SK-N-SH (cell line): ENCODE results near the gene BTBD16.

Experiments
- CHD2 ChIP-seq: fragments of 150-350 bp; IDR thresholded peaks from 2 replicates; pipeline ENCODE4 v1.6.1; 2018; ENCODE audit warnings: low read length; ENCODE audit not compliant: partially characterized antibody
- CTCF ChIP-seq: fragments of 200-600 bp; sonication (generic); IDR thresholded peaks from 2 replicates; pipeline ENCODE4 v1.6.1; 2017; ENCODE audit warnings: antibody characterized with exemption, mild to moderate bottlenecking, moderate library complexity
- JUND ChIP-seq: IDR thresholded peaks from 2 replicates; pipeline ENCODE4 v1.4.0; 2012
- NFIC ChIP-seq: IDR thresholded peaks from 2 replicates; pipeline ENCODE4 v1.4.0; 2012; ENCODE audit warnings: borderline replicate concordance
- NRF1 ChIP-seq: IDR thresholded peaks from 2 replicates; pipeline ENCODE4 v1.6.1; 2012; ENCODE audit warnings: low read depth, mild to moderate bottlenecking, low read length
- POLR2AphosphoS5 ChIP-seq: IDR thresholded peaks from 2 replicates; pipeline ENCODE4 v1.6.1; 2012; ENCODE audit warnings: low read depth, low read length
- RAD21 ChIP-seq: IDR thresholded peaks from 2 replicates; pipeline ENCODE4 v1.6.1; 2012; ENCODE audit warnings: mild to moderate bottlenecking, low read length
- SIN3A ChIP-seq: IDR thresholded peaks from 2 replicates; pipeline ENCODE4 v1.6.1; 2012; ENCODE audit warnings: low read depth, mild to moderate bottlenecking, low read length, moderate library complexity, borderline replicate concordance
- TEAD4 ChIP-seq: IDR thresholded peaks from 2 replicates; pipeline ENCODE4 v1.4.0; 2012; ENCODE audit warnings: mild to moderate bottlenecking, borderline replicate concordance; ENCODE audit not compliant: insufficient read depth
- TF ChIP-seq, protein P1 (sequence below): fragments of 150-350 bp; IDR thresholded peaks from 2 replicates; pipeline ENCODE4 v1.6.1; 2017; ENCODE audit warnings: antibody characterized with exemption, low read length, low read depth, borderline replicate concordance

- TF ChIP-seq RAD21: no peak
- TF ChIP-seq TEAD4: no peak
- no peak for TF ChIP-seq NRF1
- no peak for TF ChIP-seq CTCF
- TF ChIP-seq, protein P1, sequence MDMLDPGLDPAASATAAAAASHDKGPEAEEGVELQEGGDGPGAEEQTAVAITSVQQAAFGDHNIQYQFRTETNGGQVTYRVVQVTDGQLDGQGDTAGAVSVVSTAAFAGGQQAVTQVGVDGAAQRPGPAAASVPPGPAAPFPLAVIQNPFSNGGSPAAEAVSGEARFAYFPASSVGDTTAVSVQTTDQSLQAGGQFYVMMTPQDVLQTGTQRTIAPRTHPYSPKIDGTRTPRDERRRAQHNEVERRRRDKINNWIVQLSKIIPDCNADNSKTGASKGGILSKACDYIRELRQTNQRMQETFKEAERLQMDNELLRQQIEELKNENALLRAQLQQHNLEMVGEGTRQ: no peak
- TF ChIP-seq SIN3A: no peak
- no peak for TF ChIP-seq POLR2AphosphoS5
- TF ChIP-seq JUND: no peak
- no peak for TF ChIP-seq NFIC
- no peak for TF ChIP-seq CHD2
Observed at GRCh38 chr10:122293961-122294380, 22.9 kb downstream of the BTBD16 start.
